Measurements from ENCODE around the gene RNF4.

DNA sequence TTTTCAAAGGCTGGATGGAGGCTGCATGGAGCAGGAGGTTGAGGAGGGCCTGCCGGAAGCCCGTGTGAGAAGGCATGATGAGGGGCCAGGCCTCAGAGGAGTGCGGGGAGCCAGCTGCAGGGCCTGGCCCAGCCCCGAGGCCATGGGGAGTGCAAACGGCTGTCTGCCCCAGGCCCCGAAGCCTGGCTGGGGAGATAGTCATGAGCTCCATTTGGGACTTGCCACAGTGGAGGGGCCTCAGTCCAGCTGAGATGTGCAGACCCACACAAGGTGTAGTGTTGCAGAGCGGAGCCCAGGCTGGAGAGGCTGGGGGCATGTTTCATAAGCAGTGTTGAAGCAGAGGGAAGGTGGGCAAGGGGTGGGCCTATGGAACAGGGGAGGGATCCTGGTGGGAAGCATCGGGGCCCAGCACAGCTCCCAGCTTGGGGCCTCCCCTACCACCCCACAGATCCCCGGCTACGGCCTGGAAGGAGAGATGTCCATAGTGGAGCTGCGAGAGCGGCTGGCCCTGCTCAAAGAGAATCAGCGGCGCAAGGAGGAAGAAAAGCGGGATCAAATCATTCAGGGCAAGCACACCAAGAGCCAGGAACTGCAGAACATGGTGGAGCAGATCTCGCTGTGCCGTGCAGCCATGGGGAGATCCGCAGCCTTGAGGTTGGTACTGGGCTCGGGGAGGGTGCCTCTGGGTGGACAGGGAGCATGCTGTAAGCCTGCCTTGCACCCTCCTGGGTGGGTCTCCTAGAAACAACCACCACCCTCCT is 9.1 kb upstream of the RNF4 start:
- TF ChIP-seq TAF1 (IDR thresholded peaks at IDR 0.05; ENCODE audit: low read depth, low read length) (no peak), POLR2A (IDR thresholded peaks at IDR 0.05; ENCODE audit: low read depth, low read length) (no peak), POLR2AphosphoS5 (IDR thresholded peaks at IDR 0.05; ENCODE audit: low read depth, low read length) (no peak), POU2F2 (IDR thresholded peaks at IDR 0.05; ENCODE audit: low read depth, low read length) (no peak), PAX5 (IDR thresholded peaks at IDR 0.05; ENCODE audit: insufficient read depth, low read length, severe bottlenecking) (no peak)

All from GM12891 (cell line).